ENCODE measurements around the gene OXGR1. TPM values are rescaled to one million over a fixed set of nuclear protein-coding genes. Genes with fewer than 3 reads are reported as not detected.

OXGR1 gene
- total and polyA plus RNA-seq, 2 donors (not counting 3 experiments of a cell fraction or from before 2014, with no cell fraction given): not detected

- H2AFZ ChIP-seq (ENCODE audit: low read depth, low read length): no peak overlapping the region
- CTCF ChIA-PET: interaction anchor here (0.8 to 2.2 kb wide), 6 partner anchors 12 to 329 kb away, joined by 3 to 7 read pairs (median 4); no protein-coding TSS in a partner anchor
- H3K9me3 ChIP-seq (replicated peaks; ENCODE audit: control insufficient read depth, insufficient read depth, low read length): no peaks in the 10 kb centered on the region
- H3K79me2 ChIP-seq (ENCODE audit: control insufficient read depth, insufficient read depth, low read length): no peaks in the 10 kb centered on the region
- H3K36me3 ChIP-seq (ENCODE audit: control insufficient read depth in 2 of 2, extremely low read depth in 1 of 2, insufficient read depth in 2 of 2, low read length in 2 of 2): no peaks in the 10 kb centered on the region
- H3K27me3 ChIP-seq (ENCODE audit: control insufficient read depth in 2 of 2, insufficient read depth in 2 of 2, low read length in 2 of 2): no peaks in the 10 kb centered on the region
- TF ChIP-seq JUN (IDR thresholded peaks at IDR 0.05; ENCODE audit: borderline replicate concordance, insufficient read depth, insufficient read length, low read depth) (no peak), EZH2 (IDR thresholded peaks at IDR 0.05; ENCODE audit: borderline replicate concordance, low read depth, low read length, severe bottlenecking) (no peak), POLR2A (IDR thresholded peaks at IDR 0.05; ENCODE audit: low read depth, low read length) (no peak), GATA2 (IDR thresholded peaks at IDR 0.05; ENCODE audit: insufficient read depth, insufficient read length, low read depth, low read length) (no peak), POLR2AphosphoS5 (IDR thresholded peaks at IDR 0.05; ENCODE audit: insufficient read depth, low read depth, low read length) (no peak)
- TF ChIP-seq, protein P1, sequence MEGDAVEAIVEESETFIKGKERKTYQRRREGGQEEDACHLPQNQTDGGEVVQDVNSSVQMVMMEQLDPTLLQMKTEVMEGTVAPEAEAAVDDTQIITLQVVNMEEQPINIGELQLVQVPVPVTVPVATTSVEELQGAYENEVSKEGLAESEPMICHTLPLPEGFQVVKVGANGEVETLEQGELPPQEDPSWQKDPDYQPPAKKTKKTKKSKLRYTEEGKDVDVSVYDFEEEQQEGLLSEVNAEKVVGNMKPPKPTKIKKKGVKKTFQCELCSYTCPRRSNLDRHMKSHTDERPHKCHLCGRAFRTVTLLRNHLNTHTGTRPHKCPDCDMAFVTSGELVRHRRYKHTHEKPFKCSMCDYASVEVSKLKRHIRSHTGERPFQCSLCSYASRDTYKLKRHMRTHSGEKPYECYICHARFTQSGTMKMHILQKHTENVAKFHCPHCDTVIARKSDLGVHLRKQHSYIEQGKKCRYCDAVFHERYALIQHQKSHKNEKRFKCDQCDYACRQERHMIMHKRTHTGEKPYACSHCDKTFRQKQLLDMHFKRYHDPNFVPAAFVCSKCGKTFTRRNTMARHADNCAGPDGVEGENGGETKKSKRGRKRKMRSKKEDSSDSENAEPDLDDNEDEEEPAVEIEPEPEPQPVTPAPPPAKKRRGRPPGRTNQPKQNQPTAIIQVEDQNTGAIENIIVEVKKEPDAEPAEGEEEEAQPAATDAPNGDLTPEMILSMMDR (IDR thresholded peaks at IDR 0.05; ENCODE audit: extremely low read depth in 1 of 2, insufficient read depth in 1 of 2, low read depth in 1 of 2, low read length in 2 of 2): peak; percentile 29 to 33
- intact Hi-C loops (cut with micrococcal nuclease) (loop anchor here (1.0 to 2.0 kb wide), 4 partner anchors 78 to 628 kb away; no protein-coding TSS in a partner anchor), dilution Hi-C loops (cut with MboI; ENCODE audit: extremely low pct_ligation_motif_present, low sequenced_read_pairs) (no loop called here)
- BruUV-seq (replicated peaks): no TSS peak
- no peak overlapping the region for H3K27ac ChIP-seq (ENCODE audit: insufficient read depth, low read depth, low read length)
- no peaks in the 10 kb centered on the region for H3K9me1 ChIP-seq (replicated peaks; ENCODE audit: control insufficient read depth, extremely low read depth, insufficient read depth, low read length)
- DNase-seq (ENCODE audit: low read depth, low spot score): peak; percentile 76
- no peak overlapping the region for H3K4me3 ChIP-seq (replicated peaks in 1 of 3; ENCODE audit: insufficient read depth in 1 of 3, low read depth in 1 of 3, low read length in 3 of 3)
- H3K4me2 ChIP-seq (ENCODE audit: insufficient read depth, low read length): no peak overlapping the region
- H3K9ac ChIP-seq (replicated peaks; ENCODE audit: extremely low read depth, insufficient read depth, low read length): no peak overlapping the region
- no peak for FAIRE-seq
- POLR2A ChIA-PET: no interaction called here
- peaks cover 19% of the 10 kb centered on the region for H3K4me1 ChIP-seq (ENCODE audit: control insufficient read depth, extremely low read depth, insufficient read depth, low read length)
- no peaks in the 10 kb centered on the region for H4K20me1 ChIP-seq (replicated peaks; ENCODE audit: control insufficient read depth, extremely low read depth, insufficient read depth, low read length)
These were observed 36.6 kb upstream of the OXGR1 start for GRCh38 chr13:97030705-97031452.
